OCI-M1 (cell line): ENCODE measurements around the gene PSMF1.

Experiments
- DNase-seq: peaks from one replicate; lab custom pipeline; 2025; lab: John Stamatoyannopoulos, UW

The PSMF1 gene

GRCh38 chr20:1164871-1165270 lies 46.5 kb downstream of the PSMF1 start:
- DNase-seq, result no peak

GRCh38 chr20:1165521-1165920 lies 47.1 kb downstream of the PSMF1 start:
- DNase-seq, result no peak

- no peak for DNase-seq
Observed at GRCh38 chr20:1165941-1166340, 47.5 kb downstream of the PSMF1 start.

- no peak for DNase-seq
Observed at GRCh38 chr20:1166948-1167720, 48.7 kb downstream of the PSMF1 start.

GRCh38 chr20:1169224-1169623 lies 50.8 kb downstream of the PSMF1 start:
- no peak for DNase-seq

- DNase-seq, result peak; percentile 67
Observed at GRCh38 chr20:1171461-1172093, 53.2 kb downstream of the PSMF1 start.

GRCh38 chr20:1173698-1174097 lies 55.3 kb downstream of the PSMF1 start:
- DNase-seq, result no peak

- DNase-seq, result peak; percentile 51
Observed at GRCh38 chr20:1174787-1175186, 56.4 kb downstream of the PSMF1 start.

DNA sequence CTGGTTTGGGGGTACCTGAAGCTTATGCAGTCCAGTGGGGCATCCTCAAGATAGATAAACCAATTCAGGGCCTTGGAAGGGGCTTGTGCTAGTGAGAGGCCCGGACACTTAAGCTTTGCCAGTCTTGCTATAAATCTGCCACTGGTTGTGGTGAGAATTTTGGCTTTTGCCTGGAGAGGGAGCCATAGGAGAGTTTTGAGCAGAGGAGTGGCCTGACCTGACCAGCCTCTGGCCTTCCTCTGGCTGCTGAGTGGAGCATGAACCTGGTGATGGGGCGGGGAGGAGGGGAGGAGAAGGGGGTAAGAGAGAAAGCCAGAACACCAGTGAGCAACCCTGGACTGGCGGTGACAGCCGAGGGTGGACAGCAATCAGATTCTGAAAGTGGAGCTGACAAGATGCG lies 59.3 kb downstream of the PSMF1 start:
- peak; percentile 67 for DNase-seq

DNA sequence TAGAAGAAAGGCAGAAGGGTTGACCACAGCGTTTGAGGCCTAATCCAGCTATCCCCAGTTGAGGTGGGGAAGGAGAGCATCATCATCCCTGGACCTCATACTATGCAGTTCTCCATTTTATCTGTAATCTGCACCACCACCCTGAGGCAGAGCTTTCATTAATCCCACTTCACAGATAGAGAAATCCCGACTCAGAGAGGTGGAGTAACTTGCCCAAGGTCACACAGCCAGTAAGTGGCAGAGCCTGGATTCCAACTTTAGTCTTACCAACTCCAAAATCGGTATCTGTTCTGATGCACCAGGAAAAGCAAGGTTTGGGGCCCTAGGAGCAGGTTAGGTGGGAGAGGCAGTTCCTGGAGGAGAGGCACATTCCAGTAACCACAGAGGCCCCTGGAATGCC lies 59.7 kb downstream of the PSMF1 start:
- DNase-seq, result no peak

- DNase-seq, result no peak
Observed at GRCh38 chr20:1178623-1179022, 60.2 kb downstream of the PSMF1 start.

DNA sequence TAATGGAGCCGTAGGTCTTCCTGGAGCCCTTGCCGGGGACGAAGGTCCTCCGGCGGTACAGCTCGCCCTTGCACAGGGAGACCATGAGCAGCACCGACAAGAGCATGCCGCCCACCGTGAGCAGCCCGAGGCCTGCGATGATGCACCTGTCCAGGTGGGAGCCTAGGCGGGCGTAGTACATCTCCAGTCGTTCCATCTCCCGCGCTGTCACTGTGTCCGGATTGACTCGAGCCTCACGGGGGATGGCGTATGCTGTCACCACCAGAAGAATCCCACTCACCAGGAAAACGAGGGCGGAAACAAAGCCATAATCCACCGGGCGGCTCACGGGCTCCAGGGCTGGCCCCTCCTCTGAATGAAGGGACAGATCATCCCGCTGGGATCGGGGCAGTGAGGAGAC lies 62.5 kb downstream of the PSMF1 start:
- DNase-seq, result no peak

DNA sequence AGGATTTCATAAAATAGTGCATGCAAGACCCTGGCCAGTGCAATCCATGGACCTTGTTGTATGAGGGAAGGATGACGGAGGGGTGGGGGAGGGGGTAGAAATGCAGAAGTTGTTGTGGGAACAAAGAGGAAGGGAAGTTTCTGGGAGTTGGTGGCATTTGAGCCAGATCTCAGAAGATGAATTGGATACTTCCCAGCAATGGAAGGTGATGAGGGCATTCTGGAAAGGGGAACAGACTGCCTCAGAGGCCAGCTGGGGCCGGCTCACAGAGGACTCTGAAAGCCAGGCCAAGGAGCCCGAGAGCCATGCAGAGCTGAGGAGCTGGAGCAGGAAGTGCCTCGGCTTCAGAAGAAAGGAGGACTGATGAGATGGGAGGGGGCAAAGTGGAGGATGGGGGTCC lies 63.7 kb downstream of the PSMF1 start:
- DNase-seq, result peak; percentile 36

DNA sequence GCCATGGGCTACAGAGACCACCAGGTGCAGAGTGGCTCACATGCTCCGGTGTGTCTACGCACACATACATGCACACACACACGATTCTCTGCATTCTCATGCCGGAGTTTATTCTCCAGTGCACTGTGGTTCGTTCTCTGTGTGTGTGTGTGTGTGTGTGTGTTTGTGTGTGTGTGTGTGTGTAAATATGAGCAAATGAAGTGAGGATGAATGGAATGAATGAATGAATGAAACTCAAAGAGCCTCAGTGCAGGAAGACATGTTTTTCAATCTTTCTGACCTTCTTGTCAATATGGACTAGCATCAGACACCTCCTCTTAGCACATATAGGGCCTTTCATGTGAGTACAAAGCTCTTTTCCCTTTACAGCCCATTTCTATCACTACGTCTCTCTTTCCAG lies 64.8 kb downstream of the PSMF1 start:
- no peak for DNase-seq

- DNase-seq, result no peak
Observed at GRCh38 chr20:1184260-1184637, 65.8 kb downstream of the PSMF1 start.

DNA sequence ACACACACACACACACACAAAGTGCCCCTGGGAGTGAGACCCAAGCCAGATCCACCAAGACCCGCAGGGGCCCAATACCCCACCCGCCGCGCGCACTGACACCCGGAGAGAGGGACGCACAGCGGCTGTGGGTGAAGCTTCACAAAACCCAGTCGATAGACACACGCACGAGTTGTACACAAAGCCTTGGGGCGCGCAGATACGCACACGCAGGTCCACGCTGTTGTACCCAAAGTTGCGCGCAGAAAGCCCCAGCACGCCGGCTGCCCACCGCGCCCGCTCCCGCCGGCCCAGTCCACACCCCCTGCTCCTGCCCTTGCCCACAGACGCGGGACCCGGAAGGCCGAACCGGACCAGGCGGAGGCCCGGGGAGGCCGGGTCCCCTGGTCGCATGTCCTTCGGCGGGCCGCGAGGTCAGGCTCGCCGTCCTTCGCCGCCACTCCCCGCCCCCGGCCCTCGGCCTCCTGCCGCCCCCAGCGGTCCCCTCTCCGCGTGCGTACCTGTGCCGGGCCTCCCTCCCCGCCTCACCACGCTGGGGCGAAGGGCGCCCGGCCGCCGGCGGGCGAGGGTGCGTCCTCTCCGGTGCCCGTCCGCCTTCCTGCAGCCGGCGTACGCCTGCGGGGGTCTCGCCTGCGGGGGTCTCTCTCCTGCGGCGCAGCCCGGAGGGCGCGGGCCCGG lies 66.4 kb downstream of the PSMF1 start, which contains the start of gene TMEM74B:
TSS of gene TMEM74B (minus strand) at position 344 of the 678 bp plus-strand sequence. CDS start 1,180 bp downstream, outside the sequence.
- DNase-seq, result no peak

- DNase-seq, result peak; percentile 61
Observed at GRCh38 chr20:1185316-1185741, 66.9 kb downstream of the PSMF1 start.

GRCh38 chr20:1185790-1186334 lies 67.5 kb downstream of the PSMF1 start:
- DNase-seq, result peak; percentile 85

GRCh38 chr20:1186367-1186991 lies 68.1 kb downstream of the PSMF1 start:
- no peak for DNase-seq

- peak; percentile 96 for DNase-seq
Observed at GRCh38 chr20:1187605-1188171, 69.3 kb downstream of the PSMF1 start.

GRCh38 chr20:1188347-1188746 lies 69.9 kb downstream of the PSMF1 start:
- DNase-seq, result no peak

DNA sequence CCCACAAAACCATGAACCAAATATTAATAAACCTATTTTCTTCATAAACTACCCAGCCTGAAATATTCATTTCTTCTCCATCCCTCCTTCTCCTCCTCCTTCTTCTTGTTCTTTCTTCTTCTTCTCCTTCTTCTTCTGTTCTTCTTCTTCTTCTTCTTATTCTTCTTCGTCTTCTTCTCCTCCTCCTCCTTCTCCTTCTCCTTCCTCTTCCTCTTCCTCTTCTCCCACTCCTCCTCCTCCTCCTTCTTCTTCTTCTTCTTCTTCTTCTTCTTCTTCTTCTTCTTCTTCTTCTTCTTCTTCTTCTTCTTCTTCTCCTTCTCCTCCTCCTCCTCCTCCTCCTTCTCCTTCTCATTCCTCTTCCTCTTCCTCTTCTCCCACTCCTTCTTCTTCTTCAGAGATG lies 71.4 kb downstream of the PSMF1 start:
- no peak for DNase-seq
